Measurements from ENCODE around the gene TNRC6C.
"Not testable (repeated sequence)": the region's sequence is repeated elsewhere in the genome, so short reads cannot be mapped to it uniquely, and the experiment has no call there.

The TNRC6C gene

DNA sequence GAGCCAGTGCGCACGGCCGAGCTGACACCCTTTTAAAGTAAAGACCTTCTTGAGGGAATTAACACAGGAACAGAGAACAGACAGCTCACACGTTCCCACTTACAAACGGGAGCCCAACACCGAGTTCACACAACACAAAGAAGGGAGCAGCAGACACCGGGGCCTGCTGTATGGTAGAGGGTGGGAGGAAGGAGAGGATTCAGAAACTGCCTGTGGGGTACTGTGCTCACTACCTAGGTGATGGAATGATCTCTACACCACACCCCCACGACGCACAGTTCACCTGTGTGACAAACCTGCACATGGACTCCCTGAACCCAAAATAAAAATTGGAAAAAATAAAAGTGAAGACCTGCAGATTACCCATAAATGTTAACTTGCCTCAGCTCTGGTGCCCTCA is 137.6 kb downstream of the TNRC6C start:
- no peak for DNase-seq

DNA sequence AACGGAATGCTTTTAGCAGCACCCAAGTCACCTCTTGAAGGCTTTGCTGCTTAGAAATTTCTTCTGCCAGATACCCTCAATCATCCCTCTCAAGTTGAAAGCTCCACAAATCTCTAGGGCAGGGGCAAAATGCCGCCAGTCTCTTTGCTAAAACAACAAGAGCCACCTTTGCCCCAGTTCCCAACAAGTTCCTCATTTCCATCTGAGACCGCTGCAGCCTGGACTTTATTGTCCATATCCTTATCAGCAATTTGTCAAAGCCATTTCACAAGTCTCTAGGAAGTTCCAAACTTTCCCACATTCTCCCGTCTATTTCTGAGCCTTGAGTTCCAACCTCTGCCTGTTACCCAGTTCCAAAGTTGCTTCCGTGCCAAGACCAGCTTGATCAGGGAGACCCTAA is 142.6 kb downstream of the TNRC6C start:
- no peak for DNase-seq

DNA sequence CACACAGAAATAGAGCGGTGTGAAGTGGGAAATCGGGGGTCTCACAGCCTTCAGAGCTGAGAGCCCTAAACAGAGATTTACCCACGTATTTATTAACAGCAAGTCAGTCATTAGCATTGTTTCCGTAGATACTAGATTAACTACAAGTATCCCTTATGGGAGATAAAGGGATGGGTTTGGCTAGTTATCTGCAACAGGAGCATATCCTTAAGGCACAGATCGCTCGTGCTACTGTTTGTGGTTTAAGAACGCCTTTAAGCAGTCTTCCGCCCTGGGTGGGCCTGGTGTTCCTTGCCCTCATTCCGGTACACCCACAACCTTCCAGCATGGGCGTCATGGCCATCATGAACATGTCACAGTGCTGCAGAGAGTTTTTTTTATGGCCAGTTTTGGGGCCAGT is 143.0 kb downstream of the TNRC6C start:
- DNase-seq = no peak

DNA sequence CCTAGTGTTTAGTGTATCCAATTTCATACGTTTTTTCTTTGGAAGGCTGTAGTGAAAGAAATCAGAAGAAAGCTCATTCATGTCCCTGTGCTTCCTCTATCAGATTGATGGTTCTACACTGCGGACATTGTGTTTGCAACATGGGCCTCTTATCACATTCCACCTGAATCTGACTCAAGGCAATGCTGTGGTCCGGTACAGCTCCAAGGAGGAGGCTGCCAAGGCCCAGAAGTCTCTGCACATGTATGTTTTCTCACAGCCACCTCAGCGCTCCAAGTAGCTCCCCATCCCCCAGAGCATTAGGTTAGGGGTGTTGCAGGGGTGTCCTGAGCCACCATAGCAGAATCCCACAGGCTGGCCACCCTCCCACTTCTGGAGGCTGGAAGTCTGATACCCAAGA is 144.8 kb downstream of the TNRC6C start:
- DNase-seq = no peak

- DNase-seq = no peak
Measured at GRCh38 chr17:78104540-78104941, 146.0 kb downstream of the TNRC6C start.

- DNase-seq = no peak
Measured at GRCh38 chr17:78105101-78105500, 146.6 kb downstream of the TNRC6C start.

- DNase-seq = no peak
Measured at GRCh38 chr17:78105551-78105950, 147.0 kb downstream of the TNRC6C start.

DNA sequence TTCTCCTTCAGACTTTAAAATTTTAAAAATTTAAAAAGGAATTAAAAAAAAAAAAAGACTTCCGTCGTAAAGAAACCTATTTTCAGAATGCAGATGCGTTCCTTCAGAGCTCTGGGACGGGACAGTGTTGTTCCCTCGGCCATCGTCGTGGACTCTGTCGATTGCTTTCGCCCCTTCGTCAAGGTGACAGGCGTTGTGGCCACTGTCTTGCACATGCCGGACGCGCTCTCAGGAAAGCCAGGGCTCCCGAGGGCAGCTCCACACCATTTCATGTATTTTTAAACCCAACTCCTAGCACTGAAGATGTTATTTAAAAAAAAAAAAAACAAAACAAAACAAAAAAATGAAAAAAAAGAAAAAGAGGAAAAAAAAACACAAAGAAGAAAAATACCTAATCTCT is 147.7 kb downstream of the TNRC6C start:
- no peak for DNase-seq

GRCh38 chr17:78107457-78107856 is 149.0 kb downstream of the TNRC6C start:
- no peak for DNase-seq

- no peak for DNase-seq
Measured at GRCh38 chr17:78107976-78108725, 149.6 kb downstream of the TNRC6C start.

DNA sequence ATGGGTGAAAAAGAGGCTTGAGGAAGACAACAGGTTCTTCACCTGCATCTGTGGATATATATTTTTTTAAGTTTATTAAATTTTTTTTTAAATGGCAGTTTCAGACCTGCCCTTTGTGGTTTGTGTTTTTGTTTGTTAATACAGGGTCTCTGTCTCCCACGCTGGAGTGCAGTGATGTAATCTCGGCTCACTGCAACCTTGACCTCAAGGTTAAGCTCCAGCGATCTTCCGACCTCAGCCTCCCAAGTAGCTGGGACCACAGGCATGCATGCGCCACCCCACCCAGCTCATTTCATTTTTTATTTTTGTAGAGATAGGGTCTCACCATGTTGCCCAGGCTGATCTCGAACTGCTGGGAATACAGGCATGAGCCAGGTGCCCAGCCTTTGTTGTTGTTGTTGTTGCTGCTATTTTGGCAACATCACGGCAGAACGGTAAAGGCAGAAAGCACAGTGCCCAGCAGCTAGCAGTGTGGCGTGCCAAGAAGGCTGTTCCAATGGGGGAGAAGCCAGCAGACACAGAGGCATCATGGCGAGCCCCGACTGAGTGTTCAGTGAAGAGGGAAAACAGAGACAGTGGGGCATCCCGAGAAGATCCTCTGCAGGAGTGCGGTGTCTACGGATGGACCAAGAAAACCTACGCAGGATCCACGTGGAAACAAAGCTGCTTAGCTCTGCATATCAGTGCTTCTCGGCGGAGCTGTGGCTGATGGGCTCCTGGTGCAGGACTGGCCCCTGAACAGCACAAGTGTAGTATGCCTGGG is 150.4 kb downstream of the TNRC6C start:
- no peak for DNase-seq

DNA sequence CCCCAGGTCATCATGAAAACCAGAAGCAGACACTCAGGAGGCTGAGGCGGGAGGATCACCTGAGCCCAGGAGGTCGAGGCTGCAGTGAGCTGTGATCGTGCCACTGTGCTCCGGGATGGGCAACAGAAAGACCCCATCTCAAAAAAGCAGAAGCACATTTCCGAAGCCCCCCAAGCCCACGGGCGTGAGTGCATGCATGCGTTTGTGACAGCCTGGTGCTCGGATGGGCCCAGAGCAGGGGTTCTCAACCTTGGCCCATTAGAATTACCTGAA is 150.9 kb downstream of the TNRC6C start:
- no peak for DNase-seq

DNA sequence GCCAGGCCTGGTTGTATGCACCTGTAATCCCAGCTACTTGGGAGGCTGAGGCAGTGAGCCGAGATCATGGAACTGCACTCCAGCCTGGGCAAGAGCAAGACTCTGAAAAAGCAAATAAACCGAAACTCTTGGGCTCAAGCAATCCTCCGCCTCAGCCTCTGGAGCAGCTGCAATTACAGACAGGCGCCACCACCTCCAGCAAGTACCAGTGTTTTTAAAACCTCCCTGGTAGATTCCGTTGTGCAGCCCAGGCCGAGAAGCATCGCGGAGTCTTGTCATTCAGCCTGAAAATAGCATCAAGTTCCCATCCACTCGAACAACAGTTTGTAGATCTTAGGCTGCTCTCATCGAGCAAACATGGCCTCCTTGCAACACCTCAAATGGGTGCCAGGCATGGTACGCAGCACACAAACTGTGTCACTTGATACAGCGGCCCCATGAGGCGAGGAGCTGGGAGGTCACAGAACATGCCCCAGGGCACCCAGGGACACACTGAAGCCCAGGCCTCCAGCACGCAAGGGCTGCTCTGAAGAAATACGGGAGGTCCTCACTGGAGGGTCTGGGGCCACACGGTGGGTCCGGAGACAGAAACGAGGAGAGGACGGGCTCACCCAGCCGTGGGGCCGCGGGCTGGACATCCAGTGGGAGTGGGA is 152.0 kb downstream of the TNRC6C start:
- no peak for DNase-seq

DNA sequence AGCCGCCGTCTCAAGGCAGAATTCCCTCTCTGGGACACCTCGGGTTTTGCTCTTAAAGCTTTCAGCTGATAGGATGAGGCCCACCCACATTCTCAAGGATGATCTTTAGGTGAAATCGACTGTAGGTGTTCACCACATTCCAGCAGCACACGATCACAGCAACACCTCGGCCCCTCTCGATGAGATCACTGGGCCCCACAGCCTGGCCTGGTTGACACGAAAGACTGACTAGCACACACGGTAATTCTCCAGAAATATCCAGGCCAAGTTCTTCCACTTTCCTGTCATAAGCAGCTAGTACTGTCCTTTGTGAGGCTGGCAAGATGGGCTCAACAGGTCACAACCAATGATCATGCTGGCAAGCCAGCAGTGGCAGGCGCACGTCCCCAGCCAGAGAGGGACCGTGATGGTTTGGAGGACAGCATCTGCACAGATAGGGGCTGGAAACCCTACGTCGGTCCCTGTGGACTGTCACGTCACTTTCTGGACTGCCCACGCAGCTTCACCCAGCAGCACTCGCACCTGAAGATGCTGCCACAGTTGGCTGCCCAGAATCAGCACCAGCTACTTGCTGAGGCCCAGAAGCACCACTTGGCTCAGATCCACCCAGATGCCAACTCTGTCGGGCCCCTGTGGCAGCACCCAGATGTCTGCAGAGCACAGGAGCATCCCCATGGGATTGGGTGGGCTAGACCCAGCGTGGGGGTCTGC is 152.7 kb downstream of the TNRC6C start:
- DNase-seq = no peak

DNA sequence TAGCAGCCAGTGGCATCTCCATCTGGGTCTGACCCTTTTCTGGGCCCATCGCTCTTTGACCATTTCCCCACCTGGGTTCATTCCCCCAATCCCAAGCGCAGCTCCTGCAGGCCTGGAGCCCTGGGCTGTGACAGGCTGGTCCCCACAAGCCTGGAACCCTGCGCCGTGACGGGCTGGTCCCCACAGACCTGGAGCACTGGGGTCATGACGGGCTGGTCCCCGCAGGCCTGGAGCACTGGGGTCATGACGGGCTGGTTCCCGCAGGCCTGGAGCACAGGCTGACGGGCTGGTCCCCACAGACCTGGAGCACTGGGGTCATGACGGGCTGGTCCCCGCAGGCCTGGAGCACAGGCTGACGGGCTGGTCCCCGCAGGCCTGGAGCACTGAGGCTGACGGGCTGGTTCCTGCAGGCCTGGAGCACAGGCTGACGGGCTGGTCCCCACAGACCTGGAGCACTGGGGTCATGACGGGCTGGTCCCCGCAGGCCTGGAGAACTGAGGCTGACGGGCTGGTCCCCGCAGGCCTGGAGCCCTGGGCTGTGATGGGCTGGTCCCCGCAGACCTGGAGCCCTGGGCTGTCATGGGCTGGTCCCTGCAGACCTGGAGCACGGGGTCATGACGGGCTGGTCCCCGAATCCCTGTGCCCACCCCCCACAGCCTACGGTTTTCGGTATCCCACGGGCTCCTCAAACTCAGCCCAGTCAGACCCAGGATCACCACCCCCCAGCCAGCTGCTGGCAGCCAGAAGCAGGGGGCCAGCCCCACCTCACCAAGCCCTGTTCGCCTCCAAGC is 153.4 kb downstream of the TNRC6C start:
- DNase-seq = no peak

GRCh38 chr17:78112518-78113471 is 154.3 kb downstream of the TNRC6C start:
- DNase-seq = peak; percentile 40 to 42

DNA sequence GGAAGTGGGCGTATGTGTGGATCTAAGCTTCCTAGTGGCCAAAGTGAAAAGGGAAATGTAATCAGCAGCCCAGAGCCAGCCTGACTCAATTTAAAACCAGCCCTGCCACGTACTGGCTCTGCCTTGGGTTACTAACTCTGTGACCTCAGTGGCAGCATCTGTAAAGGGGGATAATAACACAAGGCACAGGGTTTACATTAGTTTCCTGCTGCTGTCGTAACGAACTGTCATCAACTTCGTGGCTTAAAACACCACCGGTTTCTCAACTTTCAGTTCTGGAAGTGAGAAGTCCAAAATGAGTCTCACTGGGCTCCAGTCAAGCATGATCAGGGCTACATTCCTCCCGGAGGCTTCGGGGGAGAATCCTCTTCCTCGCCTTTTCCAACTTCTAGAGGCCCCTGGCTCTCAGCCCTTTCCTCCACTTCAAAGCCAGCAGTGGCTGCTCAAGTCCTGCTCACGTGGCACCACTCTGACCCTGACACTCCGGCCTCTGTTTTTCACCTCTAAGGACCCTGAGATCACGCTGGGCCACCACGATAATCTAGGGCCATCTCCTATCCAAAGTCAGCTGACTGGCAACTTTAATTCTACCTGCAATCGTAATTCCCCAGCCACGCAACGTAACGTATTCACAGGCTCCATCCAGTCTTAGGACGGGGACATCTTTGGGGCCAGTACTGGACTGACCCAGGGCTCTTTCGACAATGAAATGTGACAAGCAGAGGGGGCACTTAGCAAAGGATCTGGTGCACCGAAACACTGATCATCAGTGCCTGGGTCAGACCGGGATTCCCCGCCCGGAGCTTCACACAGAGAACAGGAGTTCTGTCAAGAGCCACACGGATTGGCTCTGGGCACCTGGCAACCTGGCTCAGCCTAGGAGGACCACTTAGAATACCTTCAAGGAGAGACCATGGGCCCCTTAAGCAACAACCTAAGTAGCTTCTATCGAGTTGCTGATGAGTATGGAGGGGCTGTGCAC is 155.6 kb downstream of the TNRC6C start:
- DNase-seq = no peak

DNA sequence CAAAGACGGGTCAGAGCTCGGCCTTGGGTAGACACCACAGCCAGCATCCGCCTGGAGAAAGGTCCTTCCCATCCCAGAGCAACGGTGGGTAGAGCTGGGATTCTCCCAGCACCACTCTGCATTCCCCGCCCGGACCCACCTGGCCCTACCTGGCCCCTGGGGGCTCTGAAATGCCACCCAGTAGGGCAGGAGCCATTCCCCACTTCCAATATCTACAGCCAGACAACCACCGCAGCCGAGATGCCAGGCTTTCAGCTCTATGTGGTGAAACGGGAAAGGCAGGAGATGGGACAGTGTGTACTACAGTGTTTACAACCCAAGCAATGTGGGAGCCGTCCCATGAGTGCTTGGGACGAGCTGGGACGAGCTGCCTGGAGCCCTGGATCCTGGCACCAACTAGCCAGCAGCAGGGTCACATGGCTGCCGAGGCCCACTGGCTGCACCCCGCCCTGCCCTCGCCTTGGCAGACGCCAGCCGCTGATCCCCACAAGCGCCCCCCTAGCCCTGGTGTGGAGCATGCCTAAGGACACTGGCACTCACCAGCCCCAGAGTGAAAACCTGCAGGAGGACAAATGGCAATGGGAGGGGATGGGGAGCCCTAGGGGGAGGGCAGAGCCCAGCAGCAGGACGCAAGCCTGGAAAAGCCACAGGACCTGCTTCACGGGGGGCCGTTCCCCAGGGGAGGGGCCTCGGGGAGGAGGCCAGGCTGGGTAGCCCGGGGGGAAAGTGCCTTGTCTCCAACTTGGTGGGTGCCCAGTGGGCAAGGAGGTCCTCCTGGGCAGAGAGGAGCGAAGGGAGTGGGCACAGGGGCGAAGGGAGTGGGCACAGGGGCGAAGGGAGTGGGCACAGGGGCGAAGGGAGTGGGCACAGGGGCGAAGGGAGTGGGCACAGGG is 156.6 kb downstream of the TNRC6C start:
- no peak for DNase-seq

DNA sequence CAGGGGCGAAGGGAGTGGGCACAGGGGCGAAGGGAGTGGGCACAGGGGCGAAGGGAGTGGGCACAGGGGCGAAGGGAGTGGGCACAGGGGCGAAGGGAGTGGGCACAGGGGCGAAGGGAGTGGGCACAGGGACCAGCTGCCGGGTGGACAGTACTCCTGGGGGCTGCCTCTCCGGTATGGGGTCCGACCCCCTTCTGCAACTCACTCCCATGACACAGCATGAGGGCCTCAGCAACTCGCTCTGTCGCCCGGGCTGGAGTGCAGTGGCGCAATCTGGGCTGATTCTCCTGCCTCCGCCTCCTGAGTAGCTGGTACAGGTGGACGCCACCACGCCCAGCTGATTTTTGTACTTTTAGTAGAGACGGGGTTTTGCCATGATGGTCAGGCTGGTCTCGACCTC is 157.3 kb downstream of the TNRC6C start:
- DNase-seq = not testable (repeated sequence)
